PC-3 (cell line): ENCODE results near the gene PHAF1. TPM values are rescaled to one million over a fixed set of nuclear protein-coding genes. Genes with fewer than 3 reads are reported as not detected.

Experiments
- ATAC-seq: fragments of 200-7000 bp; cut with Tn5 transposase; 2 replicates; pipeline ENCODE4 v1.9.1; 2020; ENCODE audit warnings: mild to moderate bottlenecking, moderate library complexity
- BruUV-seq: library from RNA; stranded (reverse); fragments of 400-500 nt; replicated peaks from 2 replicates; lab custom pipeline; 2021; lab: Mats Ljungman, UMichigan
- CTCF ChIA-PET: fragments of 300-600 bp; sonication (Branson Sonifier 250); formaldehyde crosslinking; loops from one replicate; lab custom pipeline; 2022; ENCODE audit warnings: antibody characterized with exemption; lab: Charles Lee
- POLR2A ChIA-PET: fragments of 300-600 bp; sonication (Branson Sonifier 250); formaldehyde crosslinking; loops from one replicate; lab custom pipeline; 2022; ENCODE audit warnings: antibody characterized with exemption; ENCODE audit not compliant: unreplicated experiment; lab: Charles Lee
- DNase-seq: peaks from one replicate; pipeline ENCODE4 v3.0.0-alpha.2; 2015
- H2AFZ ChIP-seq: fragments of 300-600 bp; sonication (generic); 2 replicates; pipeline ENCODE4 v1.6.0; 2016; ENCODE audit warnings: antibody characterized with exemption, low read length
- H3F3A ChIP-seq: fragments of 300-600 bp; sonication (generic); one replicate; pipeline ENCODE4 v1.6.0; 2017; ENCODE audit warnings: antibody characterized with exemption, low read length, control low read depth, mild to moderate bottlenecking; ENCODE audit not compliant: unreplicated experiment
- H3K27ac ChIP-seq: fragments of 300-600 bp; sonication (generic); 2 replicates; pipeline ENCODE4 v1.5.1; 2016; ENCODE audit warnings: mild to moderate bottlenecking, low read length
- H3K27me3 ChIP-seq: fragments of 300-600 bp; sonication (generic); 2 replicates; pipeline ENCODE4 v1.6.1; 2016; ENCODE audit warnings: low read length, mixed read lengths
- H3K36me3 ChIP-seq: fragments of 300-600 bp; sonication (generic); 2 replicates; pipeline ENCODE4 v1.6.1; 2016; ENCODE audit warnings: low read depth, mixed run types, low read length, mixed read lengths
- H3K4me1 ChIP-seq: fragments of 300-600 bp; sonication (generic); 2 replicates; pipeline ENCODE4 v1.5.1; 2016; ENCODE audit warnings: low read length; ENCODE audit not compliant: insufficient read depth
- H3K4me2 ChIP-seq: fragments of 300-600 bp; sonication (generic); 2 replicates; pipeline ENCODE4 v1.6.0; 2016; ENCODE audit warnings: low read length
- H3K4me3 ChIP-seq: fragments of 300-600 bp; sonication (generic); 2 replicates; pipeline ENCODE4 v1.5.1; 2016; ENCODE audit warnings: mild to moderate bottlenecking, low read length, mixed read lengths
- H3K79me2 ChIP-seq: fragments of 300-600 bp; sonication (generic); 2 replicates; pipeline ENCODE4 v1.6.1; 2017; ENCODE audit warnings: low read length, mixed read lengths
- H3K9ac ChIP-seq: fragments of 300-600 bp; sonication (generic); 2 replicates; pipeline ENCODE4 v1.6.0; 2016; ENCODE audit warnings: mild to moderate bottlenecking, low read length
- H3K9me2 ChIP-seq: fragments of 300-600 bp; sonication (generic); replicated peaks from 2 replicates; pipeline ENCODE4 v1.6.1; 2016; ENCODE audit warnings: mixed run types, low read length, mixed read lengths
- H3K9me3 ChIP-seq: fragments of 300-600 bp; sonication (generic); 2 replicates; pipeline ENCODE4 v1.6.1; 2016; ENCODE audit warnings: low read length, mixed read lengths
- H4K20me1 ChIP-seq: fragments of 300-600 bp; sonication (generic); 2 replicates; pipeline ENCODE4 v1.6.1; 2016; ENCODE audit warnings: low read length, mixed read lengths
- EZH2 ChIP-seq: fragments of 300-600 bp; sonication (generic); IDR thresholded peaks from one replicate; pipeline ENCODE4 v1.6.1; 2017; ENCODE audit warnings: antibody characterized with exemption, mild to moderate bottlenecking, low read length; ENCODE audit not compliant: unreplicated experiment
- EZH2phosphoT487 ChIP-seq: fragments of 300-600 bp; sonication (generic); IDR thresholded peaks from 2 replicates; pipeline ENCODE4 v1.6.1; 2018; ENCODE audit warnings: mild to moderate bottlenecking, antibody characterized with exemption, low read length, borderline replicate concordance
- intact Hi-C: fragments of 100-400 bp; cut with micrococcal nuclease; formaldehyde crosslinking; loops from 2 replicates; pipeline ENCODE4 v1.9.0; 2023
- total RNA-seq: library from RNA; depleted of rRNA; stranded (reverse); fragments of >200 nt; gene quantifications from 2 replicates; pipeline ENCODE4 v1.2.3, GENCODE V29; 2014
- TF ChIP-seq, protein P1 (sequence below): fragments of 300-600 bp; sonication (generic); conservative IDR thresholded peaks from 2 replicates; pipeline ENCODE4 v1.5.1; 2017; ENCODE audit warnings: antibody characterized with exemption, low read depth, mild to moderate bottlenecking, low read length

PHAF1 gene
- total RNA-seq, 1 experiment from 2014 or later: 18.8 TPM

DNA sequence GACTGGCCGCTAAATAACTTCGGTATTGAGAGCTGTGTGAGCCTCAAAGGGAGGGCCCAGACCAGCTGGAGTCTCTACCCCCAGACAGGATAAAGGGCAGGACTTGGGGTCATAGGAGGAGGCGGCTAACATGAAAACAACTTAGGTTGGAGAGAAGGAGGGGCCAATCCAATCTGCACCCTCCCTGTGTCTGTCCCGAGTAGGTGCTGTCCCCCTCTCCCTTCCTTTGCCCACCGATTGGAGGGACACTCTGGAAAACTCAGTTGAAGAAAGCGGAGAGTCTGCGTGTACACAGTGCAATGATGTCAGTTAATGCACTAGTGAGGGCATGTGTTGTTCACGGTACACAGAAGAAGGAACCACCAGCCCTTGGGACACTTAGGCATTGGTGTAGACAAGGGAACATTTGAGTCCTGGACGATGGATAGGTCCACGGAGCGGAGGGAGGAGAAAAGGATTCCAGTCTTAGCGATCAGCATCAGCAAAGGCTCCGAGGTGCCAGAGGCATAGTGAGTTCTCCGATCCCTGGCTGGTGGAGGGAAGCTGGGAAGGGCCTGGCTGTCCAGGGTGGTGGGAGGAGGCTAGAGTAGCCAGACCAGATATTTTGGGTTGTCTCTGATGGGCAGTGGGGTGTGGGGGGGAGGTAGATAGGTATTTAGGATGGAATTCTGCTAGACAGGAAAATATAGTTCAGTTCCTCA, 61.4 kb downstream of the PHAF1 start:
- Histone ChIP-seq H3K4me3 (peak overlapping the region; percentile 59), H3K9me2 (no peaks in the 10 kb centered on the region), H3K27me3 (no peaks in the 10 kb centered on the region), H3F3A (no peaks in the 10 kb centered on the region), H3K9ac (peak overlapping the region; percentile 75), H3K79me2 (peaks cover 22% of the 10 kb centered on the region), H3K4me1 (peaks cover 38% of the 10 kb centered on the region), H3K9me3 (no peaks in the 10 kb centered on the region), H3K27ac (peak overlapping the region; percentile 76), H4K20me1 (no peaks in the 10 kb centered on the region), H3K4me2 (peak overlapping the region; percentile 69), H3K36me3 (no peaks in the 10 kb centered on the region), H2AFZ (0 out of 2 replicates have a peak overlapping the region, but pooled peaks have one; percentile 45)
- ChIA-PET CTCF (interaction anchor here (1.0 kb wide), 1 partner anchor 16 kb away, joined by 10 read pairs; no protein-coding TSS in a partner anchor), POLR2A (interaction anchor here (0.5 kb wide), 1 partner anchor 76 kb away, joined by 3 read pairs; the partner anchor contains the start of gene FHOD1)
- DNase-seq (no peak), ATAC-seq (peak; percentile 2)
- TSS peak; percentile 41 for BruUV-seq
- intact Hi-C loops: no loop called here
- TF ChIP-seq EZH2 (no peak), EZH2phosphoT487 (no peak)
- TF ChIP-seq, protein P1, sequence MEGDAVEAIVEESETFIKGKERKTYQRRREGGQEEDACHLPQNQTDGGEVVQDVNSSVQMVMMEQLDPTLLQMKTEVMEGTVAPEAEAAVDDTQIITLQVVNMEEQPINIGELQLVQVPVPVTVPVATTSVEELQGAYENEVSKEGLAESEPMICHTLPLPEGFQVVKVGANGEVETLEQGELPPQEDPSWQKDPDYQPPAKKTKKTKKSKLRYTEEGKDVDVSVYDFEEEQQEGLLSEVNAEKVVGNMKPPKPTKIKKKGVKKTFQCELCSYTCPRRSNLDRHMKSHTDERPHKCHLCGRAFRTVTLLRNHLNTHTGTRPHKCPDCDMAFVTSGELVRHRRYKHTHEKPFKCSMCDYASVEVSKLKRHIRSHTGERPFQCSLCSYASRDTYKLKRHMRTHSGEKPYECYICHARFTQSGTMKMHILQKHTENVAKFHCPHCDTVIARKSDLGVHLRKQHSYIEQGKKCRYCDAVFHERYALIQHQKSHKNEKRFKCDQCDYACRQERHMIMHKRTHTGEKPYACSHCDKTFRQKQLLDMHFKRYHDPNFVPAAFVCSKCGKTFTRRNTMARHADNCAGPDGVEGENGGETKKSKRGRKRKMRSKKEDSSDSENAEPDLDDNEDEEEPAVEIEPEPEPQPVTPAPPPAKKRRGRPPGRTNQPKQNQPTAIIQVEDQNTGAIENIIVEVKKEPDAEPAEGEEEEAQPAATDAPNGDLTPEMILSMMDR: no peak

DNA sequence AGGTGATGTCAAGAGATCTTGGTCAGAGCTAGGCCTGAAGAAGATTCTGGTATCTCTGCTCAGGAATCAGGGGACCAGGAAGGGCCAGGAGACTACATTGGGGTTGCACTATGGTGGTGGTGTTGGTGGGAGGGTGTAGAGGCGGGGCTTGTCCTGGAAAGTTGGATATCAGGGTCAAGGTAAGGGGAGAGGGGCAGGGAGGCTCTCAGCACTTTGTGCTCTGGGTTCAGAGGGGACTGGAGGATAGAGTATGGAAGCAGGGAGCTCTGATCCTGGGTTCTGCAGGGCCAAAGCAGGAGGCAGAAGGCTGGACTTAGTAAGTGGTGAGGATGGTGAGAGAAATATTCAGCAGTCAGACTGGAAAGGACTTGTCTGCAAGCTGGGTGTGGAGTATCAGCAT, 63.6 kb downstream of the PHAF1 start:
- Histone ChIP-seq H3K27ac (peak overlapping the region; percentile 69), H3K4me1 (peaks cover 44% of the 10 kb centered on the region), H3K36me3 (no peaks in the 10 kb centered on the region), H3F3A (no peaks in the 10 kb centered on the region), H3K4me3 (peak overlapping the region; percentile 71), H2AFZ (peak overlapping the region; percentile 54), H4K20me1 (no peaks in the 10 kb centered on the region), H3K9me2 (no peaks in the 10 kb centered on the region), H3K4me2 (peak overlapping the region; percentile 97), H3K9me3 (no peaks in the 10 kb centered on the region), H3K9ac (peak overlapping the region; percentile 65; the same call in 1 of the 2 replicates), H3K27me3 (no peaks in the 10 kb centered on the region), H3K79me2 (peaks cover 22% of the 10 kb centered on the region)
- BruUV-seq: no TSS peak
- POLR2A ChIA-PET: interaction anchor here (0.6 kb wide), 1 partner anchor 556 kb away, joined by 4 read pairs; no protein-coding TSS in a partner anchor
- CTCF ChIA-PET: interaction anchor here (1.0 kb wide), 1 partner anchor 11 kb away, joined by 7 read pairs; no protein-coding TSS in a partner anchor
- DNase-seq: no peak
- TF ChIP-seq EZH2: no peak
- no peak for TF ChIP-seq EZH2phosphoT487
- TF ChIP-seq, protein P1: no peak
- no peak for ATAC-seq
- intact Hi-C loops: no loop called here
